Fibroblast of skin of left biceps (primary cell): ENCODE results near the gene CNMD.
"Not testable (repeated sequence)": the region's sequence is repeated elsewhere in the genome, so short reads cannot be mapped to it uniquely, and the experiment has no call there.

ENCODE experiments used
- DNase-seq, 2 experiments: peaks; one replicate each; pipeline ENCODE4 v3.0.0-alpha.2; 2013; ENCODE audit warnings: low read depth in 2 of 2

Gene CNMD

DNA sequence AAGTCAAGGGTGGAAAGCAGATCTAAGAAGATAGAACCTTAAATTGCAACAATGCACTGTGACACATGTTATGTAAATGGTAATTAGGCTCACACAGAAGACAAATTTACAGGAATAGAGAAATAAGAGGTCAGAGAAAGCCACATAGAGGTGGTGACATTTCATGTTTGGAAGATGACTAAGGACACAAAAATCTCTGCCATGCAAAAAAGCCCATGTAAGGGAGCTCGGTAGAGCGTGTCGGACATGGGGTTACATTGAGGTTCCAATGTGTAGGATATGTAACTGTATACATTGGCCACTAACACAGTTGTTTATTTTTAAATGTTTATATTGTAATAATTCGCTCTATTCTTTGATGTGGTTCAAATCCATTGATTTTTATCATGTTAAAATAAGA, 53.2 kb downstream of the CNMD start:
- DNase-seq, result no peak

DNA sequence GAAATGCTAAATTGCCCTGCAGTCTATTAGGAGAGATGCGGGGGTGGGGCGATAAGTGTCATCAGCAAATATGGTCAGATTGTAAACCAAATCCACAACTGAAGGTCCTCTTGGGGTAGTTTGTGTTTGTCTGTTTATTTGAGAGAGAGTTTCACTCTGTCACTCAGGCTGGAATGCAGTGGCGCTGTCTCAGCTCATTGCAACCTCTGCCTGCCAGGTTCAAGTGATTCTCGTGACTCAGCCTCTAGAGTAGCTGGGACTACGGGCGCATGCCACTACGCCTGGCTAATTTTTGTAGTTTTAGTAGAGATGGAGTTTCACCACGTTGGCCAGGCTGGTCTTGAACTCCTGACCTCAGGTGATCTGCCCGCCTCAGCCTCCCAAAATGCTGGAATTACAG, 53.8 kb downstream of the CNMD start:
- not testable (repeated sequence) for DNase-seq

GRCh38 chr13:52677823-52678222, 61.8 kb downstream of the CNMD start:
- no peak for DNase-seq

- DNase-seq, result no peak
Measured at GRCh38 chr13:52673465-52673864, 66.2 kb downstream of the CNMD start.

DNA sequence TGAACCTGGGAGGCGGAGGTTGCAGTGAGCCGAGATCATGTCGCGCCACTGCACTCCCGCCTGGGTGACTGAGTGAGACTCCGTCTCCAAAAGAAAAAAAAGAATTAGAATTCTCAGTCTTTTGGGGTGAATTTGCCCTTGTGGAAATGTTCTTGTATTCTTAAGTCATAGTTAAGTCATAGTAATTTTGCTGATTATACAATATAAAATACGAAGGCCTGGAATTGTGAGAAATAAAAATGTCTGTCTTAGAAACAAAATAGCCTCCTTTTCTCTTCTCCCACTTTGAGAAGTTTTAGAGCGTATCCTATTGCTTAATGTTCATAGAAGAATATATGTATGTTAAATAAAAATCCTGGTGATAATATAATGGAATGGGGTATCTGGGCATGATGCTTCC, 68.9 kb downstream of the CNMD start:
- no peak for DNase-seq

GRCh38 chr13:52669677-52670076, 69.9 kb downstream of the CNMD start:
- no peak for DNase-seq

DNA sequence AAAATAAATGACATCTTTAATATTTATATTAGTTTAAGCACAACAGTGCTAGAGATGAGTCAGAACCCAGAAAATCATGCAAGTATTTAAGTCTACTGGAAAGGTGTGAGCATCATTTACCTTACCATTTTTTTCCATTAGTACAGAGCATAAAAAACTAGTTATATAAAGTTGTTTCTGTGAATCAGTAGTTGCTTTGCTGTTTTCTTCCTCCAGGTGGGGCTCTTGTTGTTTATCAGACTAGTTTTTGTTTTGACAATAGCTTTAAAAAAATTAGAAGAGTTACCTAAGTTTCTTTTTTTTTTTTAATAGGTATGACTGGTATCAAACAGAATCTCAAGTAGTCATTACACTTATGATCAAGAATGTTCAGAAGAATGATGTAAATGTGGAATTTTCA, 74.3 kb downstream of the CNMD start:
- no peak for DNase-seq

GRCh38 chr13:52664272-52664671, 75.3 kb downstream of the CNMD start:
- DNase-seq, result no peak

GRCh38 chr13:52659340-52659739, 80.3 kb downstream of the CNMD start:
- no peak for DNase-seq
